Left cardiac atrium (tissue), 4 donors: ENCODE results near the gene MAP3K14. TPM values are rescaled to one million over a fixed set of nuclear protein-coding genes. Genes with fewer than 3 reads are reported as not detected.
"Not testable (repeated sequence)": the region's sequence is repeated elsewhere in the genome, so short reads cannot be mapped to it uniquely, and the experiment has no call there.

ENCODE experiments used
- ATAC-seq, 2 donors: fragments of 200-7000 bp; cut with Tn5 transposase; one replicate each; pipeline ENCODE4 v1.9.1; 2020; ENCODE audit warnings: mild to moderate bottlenecking in 2 of 2, moderate library complexity in 2 of 2
- DNase-seq: peaks from one replicate; pipeline ENCODE4 v3.0.0-alpha.2; 2020
- intact Hi-C, 2 donors: fragments of 100-400 bp; cut with DNase I; formaldehyde crosslinking; loops; one replicate each; pipeline versions ENCODE4 v1.14.1 to v1.15.1; 2022 to 2023
- long read RNA-seq: library from polyadenylated mRNA; unstranded; transcript quantifications from one replicate; pipeline ENCODE4 v2.0.0, GENCODE V29; 2021
- total RNA-seq, 2 donors: library from RNA; stranded (reverse); fragmentation: NEBNext Ultra II Directional; extraction: Animal tissue kit (Norgen Biotek cat#: 25700); gene quantifications; one replicate each; pipeline ENCODE4 v1.2.1, GENCODE V29; 2021
- donor health status: DM: no; HTN: yes; CAD: no.
- donor health status: DM: no; HTN: yes; CAD: no; lungs with severe emphysema.
- donor health status: DM: yes; HTN: yes; CAD: no.
- donor health status: Dilated cardiomyopathy.

MAP3K14 gene
- total RNA-seq = 10 to 100 TPM; 13.4 to 13.5 TPM
- long read RNA-seq, full-length matches to known transcripts = 3 of 15 reads
- long read RNA-seq, partial matches to known transcripts = 9 of 15 reads
- long read RNA-seq, other reads (novel, unspliced or antisense) = 3 of 15 reads

DNA sequence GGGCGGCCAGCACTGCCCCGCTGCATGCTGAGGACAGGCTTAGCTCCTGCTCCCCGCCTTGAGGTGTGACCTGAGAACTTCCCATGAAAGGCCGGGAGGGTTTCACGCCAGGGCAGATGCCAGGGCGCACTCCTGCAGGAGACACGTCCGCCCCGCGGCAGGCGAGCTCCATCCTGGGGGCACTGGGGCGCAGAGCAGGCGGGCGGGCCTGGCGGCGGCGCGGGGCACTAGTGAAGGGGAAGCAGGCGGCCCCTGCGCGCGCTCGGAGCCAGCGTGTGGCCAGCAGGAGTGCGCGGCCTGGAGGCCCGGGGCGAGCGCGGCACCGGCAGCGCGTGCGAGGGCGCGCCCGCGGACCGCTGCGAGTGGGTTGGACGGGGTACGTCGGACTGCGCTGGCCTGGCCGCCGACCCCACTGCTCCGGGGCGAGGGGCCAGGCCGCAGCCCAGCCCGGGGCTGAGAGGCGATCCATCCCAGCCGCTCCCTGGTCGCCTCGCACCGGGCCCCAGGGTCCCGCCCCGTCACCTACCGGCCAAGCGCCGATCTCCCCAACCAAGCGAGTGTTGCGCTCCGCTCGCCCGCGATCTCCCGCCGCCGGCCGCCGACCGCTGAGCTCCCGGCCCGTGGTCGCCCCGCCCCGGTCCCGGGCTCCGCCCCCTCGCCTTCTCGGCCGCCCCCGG, at the start of gene MAP3K14:
MAP3K14 (minus strand) TSS at position 587 of the 677 bp plus-strand sequence. CDS start 26,275 bp downstream, outside the sequence.
- intact Hi-C loops = loop anchor here (1.0 to 10.0 kb wide), 3 partner anchors 39 to 68 kb away; no protein-coding TSS in a partner anchor

DNA sequence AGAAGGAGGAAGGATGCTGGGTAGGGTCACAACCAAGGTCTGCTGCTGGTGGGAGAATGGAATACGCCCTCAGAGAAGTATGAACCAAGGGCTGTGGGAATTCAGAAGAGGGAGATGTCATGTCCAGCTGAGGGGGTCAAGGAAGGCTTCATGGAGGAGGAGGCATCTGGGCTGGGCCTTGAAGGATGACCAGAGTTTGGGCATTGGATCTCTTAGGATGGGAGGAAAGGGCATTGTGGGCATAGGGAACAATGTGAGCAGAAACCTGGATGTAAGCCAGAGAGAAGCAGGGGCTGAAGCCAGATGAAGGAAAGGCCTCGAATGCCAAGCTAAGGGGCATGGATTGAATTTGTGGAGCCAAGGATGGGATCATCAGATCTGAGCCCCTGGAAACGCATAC, 49.2 kb upstream of the MAP3K14 start:
- DNase-seq = no peak
- ATAC-seq = no peak
- intact Hi-C loops = no loop called here

More for the DNA sequence above, at the start of gene MAP3K14:
- DNase-seq (peak; percentile 78), ATAC-seq (peak; percentile 60 to 71)

DNA sequence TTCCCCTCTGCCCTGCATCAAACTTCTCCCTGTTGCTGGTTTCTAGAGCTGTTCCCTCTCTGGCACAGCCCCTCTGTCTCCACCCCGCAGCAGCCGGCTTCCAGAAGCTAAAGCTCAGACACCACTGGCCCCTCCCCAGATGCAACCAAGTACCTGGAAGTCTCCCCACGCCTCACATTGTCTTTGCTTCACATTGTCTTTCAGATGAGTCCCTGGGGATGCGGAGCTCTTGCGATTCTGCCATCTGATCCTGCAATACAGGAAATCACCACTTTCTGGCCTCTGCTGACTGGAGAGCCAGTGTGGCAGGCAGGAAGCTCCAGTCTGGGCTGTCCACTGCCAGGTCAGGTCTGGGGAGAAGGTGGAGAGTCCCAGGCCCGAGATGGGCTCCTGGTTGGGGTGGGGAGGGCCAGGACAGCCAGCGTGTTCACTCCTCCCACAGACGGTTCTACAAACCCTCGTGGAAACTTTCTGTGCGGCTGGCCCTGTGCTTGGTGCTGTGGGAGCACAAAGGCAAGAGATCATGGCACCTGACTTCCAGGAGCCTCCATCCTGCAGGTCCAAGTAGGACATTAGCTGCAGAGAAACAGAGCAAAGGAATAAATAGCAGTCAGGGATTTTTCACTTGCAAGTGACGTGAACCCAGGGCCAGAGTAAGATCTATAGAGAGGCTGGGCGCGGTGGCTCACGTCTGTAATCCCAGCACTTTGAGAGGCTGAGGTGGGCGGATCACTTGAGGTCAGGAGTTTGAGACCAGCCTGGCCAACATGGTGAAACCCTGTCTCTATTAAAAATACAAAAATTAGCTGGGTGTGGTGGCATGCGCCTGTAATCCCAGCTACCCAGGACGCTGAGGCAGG, 47.9 kb upstream of the MAP3K14 start:
- intact Hi-C loops = no loop called here
- peak in 1 of 2 donors; percentile 30 for ATAC-seq

DNA sequence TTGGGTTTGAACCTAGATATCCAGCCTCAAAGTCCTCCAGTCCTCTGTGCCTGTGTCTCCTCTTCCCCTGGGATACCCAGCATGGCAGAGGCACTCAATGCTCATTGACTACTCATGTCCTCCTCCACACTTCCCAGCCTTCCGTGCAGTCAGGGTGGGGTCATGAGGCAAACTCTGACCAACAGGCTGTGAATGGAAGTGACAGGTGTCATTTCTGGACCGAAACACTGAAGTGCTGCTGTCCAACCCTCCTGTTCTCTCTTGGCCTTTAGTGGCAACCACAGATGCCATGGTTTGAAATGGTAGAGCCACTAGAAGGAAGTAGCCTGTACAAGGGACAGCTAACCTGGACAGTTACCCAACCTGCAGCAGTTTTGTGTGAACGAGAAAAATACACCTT, 46.7 kb upstream of the MAP3K14 start:
- ATAC-seq = no peak
- no peak for DNase-seq
- intact Hi-C loops = no loop called here

More for the DNA sequence above, 47.9 kb upstream of the MAP3K14 start:
- DNase-seq = no peak

DNA sequence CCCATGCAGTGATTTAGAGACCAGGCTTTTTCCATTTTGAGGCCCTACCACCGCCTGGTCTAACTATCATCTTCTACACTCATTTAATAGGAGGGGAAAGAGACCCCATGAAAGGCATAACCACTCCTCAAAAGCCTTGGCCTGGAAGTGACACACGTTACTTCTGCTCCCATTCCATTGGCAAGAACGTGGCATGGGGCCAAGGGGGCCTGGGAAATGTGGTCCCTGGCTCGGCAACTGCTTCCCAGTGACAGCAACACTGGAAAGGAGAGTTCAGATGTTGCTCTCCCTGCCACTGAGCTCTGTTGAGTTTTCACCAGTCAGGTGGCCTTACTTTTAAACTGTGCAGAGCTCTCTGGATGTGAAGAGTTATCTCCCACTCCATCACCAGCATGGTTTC, 45.2 kb upstream of the MAP3K14 start:
- intact Hi-C loops = no loop called here
- no peak for ATAC-seq

DNA sequence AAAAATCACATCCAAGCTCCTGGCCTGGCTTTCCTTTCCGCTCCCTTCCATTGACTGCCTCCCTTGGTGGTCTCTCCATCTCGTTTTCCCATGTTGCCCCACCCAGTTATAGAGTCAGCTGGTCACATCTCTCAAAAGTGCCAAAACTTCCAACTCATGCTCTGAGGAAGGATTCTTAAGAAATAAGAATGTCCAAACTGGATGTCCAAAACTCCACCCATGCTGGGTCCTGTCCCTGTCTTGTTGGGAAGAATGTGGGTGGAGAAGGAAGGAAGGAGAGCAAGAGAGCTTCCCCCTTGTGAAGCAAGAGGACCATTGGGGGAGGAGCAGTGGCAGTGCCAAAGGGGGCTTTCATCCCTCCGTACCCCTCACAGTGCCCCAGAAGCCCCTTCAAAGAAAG, 44.6 kb upstream of the MAP3K14 start:
- DNase-seq (no peak), ATAC-seq (no peak)
- intact Hi-C loops = no loop called here

More for the DNA sequence above, 45.2 kb upstream of the MAP3K14 start:
- DNase-seq = no peak

DNA sequence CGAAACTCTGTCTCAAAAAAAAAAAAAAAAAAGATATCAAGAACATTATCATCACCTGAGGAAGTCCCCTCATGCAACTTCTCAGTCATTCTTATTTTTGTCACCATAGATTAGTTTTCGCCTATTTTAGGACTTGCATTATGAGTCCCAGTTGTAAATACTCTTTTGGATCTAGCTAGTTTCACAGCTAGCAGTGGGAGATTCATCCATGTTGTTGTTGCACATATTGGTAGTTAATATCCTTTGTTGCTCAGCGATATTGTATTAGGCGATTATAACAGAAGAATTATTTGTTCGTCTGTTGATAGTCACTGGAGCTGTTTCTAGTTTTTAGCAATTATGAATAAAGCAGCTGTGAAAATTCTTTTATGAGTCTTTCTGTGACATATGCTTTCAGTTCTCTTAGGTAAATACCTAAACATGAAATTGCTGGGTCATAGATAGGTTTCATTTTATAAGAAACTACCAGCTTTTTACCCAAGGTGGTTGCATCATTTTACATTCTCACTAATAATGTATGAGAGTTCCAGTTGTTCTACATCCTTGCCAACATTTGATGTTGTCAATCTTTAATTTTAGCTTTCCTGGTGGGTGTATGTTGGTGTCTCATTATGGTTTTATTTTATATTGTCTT, 40.7 kb upstream of the MAP3K14 start:
- DNase-seq = no peak
- no peak for ATAC-seq
- intact Hi-C loops = no loop called here

DNA sequence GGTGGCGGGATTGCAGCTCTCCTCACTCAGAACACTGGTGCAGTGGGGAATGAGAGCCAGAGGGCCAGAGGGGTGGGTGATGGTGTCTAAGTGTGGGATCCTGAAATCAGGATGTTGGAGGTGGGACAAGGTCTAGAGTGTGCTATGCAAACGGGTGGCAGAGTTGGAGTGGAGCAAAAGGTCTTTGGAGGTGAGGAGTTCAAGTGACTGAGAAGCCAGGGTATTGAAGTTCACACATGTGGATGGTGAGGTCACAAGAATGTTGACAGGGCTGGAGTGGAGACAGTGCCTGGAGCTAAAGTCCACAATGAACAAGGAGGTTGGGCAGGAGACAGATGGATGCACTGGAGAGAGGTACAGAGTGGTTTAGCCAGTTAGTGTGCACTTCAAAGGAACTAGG, 38.3 kb upstream of the MAP3K14 start:
- DNase-seq = no peak
- ATAC-seq = no peak
- intact Hi-C loops = no loop called here

DNA sequence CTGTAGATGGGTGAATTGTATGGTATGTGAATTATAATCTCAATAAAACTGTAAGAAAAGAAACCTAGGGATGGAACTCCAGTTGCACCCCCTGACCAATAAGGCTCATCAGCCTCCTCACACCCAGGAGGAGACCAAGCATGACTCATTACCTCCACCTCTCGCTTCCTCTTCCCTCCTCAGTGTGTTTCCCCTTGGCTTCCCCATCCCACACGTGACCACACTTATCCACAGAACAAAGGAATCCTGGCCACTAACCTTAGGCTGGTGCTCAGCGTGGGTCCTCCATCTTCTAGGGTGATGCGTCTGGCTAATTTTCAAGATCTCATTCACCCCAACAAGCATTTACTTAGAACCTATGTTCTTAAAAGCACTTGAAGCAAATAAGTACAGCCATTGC, 36.2 kb upstream of the MAP3K14 start:
- intact Hi-C loops = no loop called here
- ATAC-seq (peak in 1 of 2 donors; percentile 60), DNase-seq (no peak)

DNA sequence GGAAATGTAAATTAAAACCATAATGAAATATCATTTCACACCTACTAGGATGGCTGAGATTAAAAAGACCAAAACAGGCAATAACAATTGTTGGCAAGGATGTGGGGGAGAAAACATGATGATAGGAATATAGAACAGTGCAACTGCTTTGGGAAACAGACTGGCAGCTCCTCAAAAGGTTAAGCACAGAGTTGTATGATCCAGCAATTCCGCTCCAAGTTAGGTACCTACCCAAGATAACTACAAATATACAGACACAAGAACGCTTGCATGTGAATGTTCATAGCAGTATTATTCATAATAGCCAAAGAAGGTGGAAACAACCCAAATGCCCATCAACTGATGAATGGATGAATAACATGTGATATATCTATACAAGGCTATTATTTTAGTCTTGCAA, 35.0 kb upstream of the MAP3K14 start:
- ATAC-seq (no peak), DNase-seq (no peak)
- intact Hi-C loops = no loop called here

DNA sequence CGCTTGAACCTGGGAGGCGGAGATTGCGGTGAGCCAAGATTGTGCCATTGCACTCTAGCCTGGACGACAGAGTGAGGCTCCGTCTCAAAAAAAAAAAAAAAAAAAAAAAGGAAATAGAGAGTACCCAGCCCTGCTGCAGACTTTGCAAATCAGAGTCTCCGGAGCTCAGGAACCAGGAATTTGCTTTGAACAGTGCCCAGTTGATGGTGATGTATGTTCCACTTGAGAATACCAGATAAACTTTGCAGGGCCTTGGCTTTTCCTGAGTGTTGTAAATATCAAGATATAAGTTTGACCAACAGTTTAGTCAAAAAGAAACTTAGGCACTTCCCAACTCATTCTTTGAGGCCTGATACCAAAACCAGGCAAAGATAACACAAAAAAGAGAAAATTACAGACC, 30.6 kb upstream of the MAP3K14 start:
- intact Hi-C loops = no loop called here
- ATAC-seq (no peak), DNase-seq (no peak)

DNA sequence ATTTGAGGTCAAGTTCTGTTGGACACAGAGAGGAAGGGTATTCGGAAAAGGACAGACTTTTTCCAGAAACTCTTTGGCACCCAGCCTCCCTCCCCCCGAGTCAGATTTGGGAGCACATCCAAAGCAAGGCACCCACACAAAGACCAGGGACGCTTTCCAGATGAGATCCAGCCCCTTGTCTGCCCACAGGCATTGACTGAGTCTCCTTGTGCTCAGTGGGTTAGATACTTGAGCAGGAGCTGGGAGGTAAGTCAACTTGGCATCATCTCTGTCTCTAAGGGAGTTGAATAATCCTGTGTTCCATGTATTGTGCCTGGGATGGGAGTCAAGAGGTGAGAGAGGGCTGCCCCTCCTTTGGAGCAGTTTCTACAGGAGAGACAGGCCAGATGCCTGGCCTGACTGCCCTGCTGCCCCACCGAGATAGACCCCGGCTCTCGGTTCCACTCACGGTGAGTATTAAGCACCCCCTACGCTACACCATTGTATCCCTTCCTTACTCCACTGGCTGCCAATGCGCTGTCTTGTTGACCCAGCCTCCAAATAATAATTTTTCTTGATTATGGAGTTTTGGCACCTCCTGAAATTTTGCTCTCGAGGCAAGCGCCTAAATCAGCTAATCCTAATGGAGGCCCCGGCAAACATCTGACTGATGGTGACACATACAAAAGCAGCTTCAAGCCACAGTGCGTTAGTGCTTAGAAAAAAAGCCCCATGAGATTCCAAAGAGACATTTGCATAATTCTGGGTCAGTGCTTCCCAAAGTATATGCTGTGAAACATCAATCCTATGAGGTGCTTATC, 29.6 kb upstream of the MAP3K14 start:
- peak; percentile 27 to 52 for ATAC-seq
- intact Hi-C loops = no loop called here
- peak; percentile 47 for DNase-seq

DNA sequence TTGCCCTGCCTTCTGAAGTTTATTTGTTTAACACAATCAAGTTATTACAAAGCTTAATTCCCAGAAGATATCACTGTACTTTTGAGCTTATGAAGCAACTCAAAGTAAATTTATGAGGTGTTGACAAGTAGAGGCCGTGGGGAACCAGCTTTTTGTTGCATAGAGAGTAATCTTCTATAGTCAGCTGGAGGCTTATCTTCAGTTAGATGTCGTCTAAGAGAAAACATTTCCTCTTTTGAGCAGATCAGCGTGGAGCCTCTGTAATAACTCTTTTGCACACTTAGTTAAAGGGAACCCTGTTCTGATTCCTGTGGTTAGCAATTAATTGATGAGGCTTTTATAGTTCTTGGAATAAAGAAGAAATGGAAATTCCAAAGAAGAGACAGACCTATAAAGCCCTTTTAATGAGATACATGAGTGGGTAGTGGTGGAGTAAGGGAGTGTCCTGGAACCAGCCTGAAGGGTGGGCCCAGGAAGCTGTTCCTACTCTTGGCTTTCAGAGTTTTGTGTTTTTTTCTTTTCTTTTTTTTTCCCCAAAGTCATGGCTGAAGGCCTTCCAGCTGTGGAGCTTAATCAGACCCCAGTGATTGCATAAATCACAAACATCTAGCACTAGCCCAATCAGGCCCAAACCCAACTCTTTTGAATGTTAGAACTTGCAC, 28.9 kb upstream of the MAP3K14 start:
- intact Hi-C loops = no loop called here
- ATAC-seq = peak; percentile 72 to 74
- no peak for DNase-seq

DNA sequence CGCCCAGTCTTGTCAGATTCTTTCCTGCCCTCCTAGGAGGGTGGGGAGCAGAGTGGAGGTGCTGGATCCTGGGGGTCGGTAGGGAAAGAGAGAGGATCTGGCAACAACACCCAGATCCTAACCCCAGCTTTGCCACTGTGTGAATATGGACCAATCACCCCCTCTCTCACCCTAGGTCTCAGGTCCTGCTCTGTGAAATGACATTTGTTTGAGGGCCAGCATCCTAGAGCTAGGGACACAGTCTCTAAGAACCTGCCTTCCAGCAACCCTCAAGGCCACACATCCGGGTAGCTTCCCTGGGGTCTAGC, 28.4 kb upstream of the MAP3K14 start:
- no peak for ATAC-seq
- intact Hi-C loops = no loop called here
- DNase-seq = no peak

DNA sequence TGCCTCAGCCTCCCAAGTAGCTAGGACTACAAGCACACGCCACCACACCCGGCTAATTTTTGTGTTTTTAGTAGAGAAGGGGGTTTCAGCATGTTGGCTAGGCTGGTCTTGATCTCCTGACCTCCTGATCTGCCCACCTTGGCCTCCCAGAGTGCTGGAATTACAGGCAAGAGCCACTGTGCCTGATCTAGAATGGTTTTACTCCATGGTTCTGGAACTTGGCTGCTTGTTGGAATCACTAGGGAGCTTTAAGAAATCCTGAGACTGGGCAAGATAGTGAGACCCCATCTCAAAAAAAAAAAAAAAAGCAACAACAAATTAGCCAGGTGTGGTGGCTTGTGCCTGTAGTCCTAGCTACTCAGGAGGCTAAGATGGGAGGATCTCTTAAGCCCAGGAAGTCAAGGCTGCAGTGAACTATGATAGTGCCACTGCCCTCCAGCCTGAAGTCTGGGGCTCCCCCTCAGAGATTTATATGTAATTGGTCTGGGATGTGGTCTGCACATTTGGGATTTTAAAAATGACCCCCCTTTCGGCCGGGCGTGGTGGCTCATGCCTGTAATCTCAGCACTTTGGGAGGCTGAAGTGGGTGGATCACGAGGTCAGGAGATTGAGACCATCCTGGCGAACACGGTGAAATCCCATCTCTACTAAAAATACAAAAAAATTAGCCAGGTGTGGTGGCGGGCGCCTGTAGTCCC, 27.3 kb upstream of the MAP3K14 start:
- DNase-seq, ATAC-seq, intact Hi-C loops: not testable (repeated sequence)

DNA sequence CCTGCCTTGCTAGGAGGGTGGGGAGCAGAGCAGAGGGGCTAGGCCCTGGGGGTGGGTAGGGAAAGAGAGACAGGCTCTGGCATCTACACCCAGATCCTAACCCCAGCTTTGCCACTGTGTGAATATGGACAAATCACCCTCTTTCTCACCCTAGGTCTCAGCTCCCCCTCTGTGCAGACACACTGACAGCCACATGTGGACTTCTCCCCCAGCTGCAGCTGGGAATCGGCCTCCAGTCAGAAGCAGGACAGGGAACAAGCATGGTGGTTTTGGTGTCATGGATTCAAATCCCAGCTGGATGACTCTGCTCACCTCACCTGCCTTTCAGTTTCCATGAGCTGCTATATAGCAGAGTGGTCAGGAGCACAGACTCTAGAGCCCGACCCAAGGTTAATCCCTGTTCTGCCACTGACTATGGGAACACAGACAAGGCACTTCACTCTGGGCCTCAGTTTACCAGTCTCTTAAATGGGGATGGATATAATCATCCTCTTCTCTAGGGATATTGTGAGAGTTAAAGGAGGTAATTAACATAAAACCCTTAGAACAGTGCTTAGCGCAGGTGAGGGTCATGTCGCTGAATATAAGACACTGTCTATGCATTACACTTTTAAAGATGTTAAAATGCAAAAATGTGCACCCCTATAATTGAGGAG, 26.2 kb upstream of the MAP3K14 start:
- no peak for DNase-seq
- ATAC-seq = no peak
- intact Hi-C loops = no loop called here

DNA sequence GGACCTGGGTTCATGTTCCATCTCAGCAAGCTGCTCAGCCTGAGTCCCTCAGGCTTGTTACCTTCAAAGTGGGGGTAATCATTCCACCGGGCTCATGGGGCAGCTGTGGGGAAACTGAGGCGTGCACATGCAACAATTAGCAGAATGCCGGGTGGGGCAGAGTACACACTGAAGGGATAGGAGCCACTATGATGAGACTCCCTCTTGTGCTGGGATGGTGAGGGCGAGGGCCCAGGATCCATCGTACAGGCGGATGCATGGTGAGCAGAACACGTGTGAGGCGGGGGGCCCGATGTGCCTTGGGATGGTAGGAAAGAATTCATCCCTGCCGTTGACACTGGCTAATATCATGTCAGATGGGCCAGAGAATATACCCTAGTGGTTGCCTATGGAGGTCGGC, 25.5 kb upstream of the MAP3K14 start:
- DNase-seq (no peak), ATAC-seq (no peak)
- intact Hi-C loops = no loop called here
